Eye (tissue), 1 donor: ENCODE results near the gene GALNT12.
A peak's percentile ranks its signal among the peaks of the same experiment; 100 is the strongest.

Experiments
- DNase-seq: peaks from one replicate; pipeline ENCODE4 v3.0.0-alpha.2; 2015

GALNT12 gene

GRCh38 chr9:98805506-98806272 lies 1.8 kb upstream of the GALNT12 start:
- DNase-seq: no peak

- DNase-seq: peak; percentile 39
These were observed 955 bp upstream of the GALNT12 start for GRCh38 chr9:98806394-98807035.

GRCh38 chr9:98807814-98808195 lies 335 bp downstream of the GALNT12 start:
- DNase-seq: peak; percentile 68

GRCh38 chr9:98808411-98808815 lies 943 bp downstream of the GALNT12 start:
- peak; percentile 29 for DNase-seq

GRCh38 chr9:98808875-98809274 lies 1.4 kb downstream of the GALNT12 start:
- DNase-seq: no peak

GRCh38 chr9:98809311-98810101 lies 2.0 kb downstream of the GALNT12 start:
- peak; percentile 63 for DNase-seq

GRCh38 chr9:98810102-98810842 lies 2.8 kb downstream of the GALNT12 start:
- DNase-seq: no peak

- DNase-seq: no peak
These were observed 3.7 kb downstream of the GALNT12 start for GRCh38 chr9:98811051-98811650.

- DNase-seq: no peak
These were observed 8.0 kb downstream of the GALNT12 start for GRCh38 chr9:98815391-98815951.

GRCh38 chr9:98818764-98819163 lies 11.3 kb downstream of the GALNT12 start:
- DNase-seq: no peak

- no peak for DNase-seq
These were observed 11.8 kb downstream of the GALNT12 start for GRCh38 chr9:98819231-98819630.

GRCh38 chr9:98821831-98822230 lies 14.4 kb downstream of the GALNT12 start:
- no peak for DNase-seq

- no peak for DNase-seq
These were observed 15.2 kb downstream of the GALNT12 start for GRCh38 chr9:98822661-98823060.

- DNase-seq: no peak
These were observed 16.3 kb downstream of the GALNT12 start for GRCh38 chr9:98823666-98824334.

- DNase-seq: peak; percentile 30
These were observed 17.9 kb downstream of the GALNT12 start for GRCh38 chr9:98825414-98825813.

- no peak for DNase-seq
These were observed 19.2 kb downstream of the GALNT12 start for GRCh38 chr9:98826716-98827115.

- DNase-seq: no peak
These were observed 22.3 kb downstream of the GALNT12 start for GRCh38 chr9:98829766-98830165.

- DNase-seq: no peak
These were observed 23.1 kb downstream of the GALNT12 start for GRCh38 chr9:98830554-98830953.

- DNase-seq: peak; percentile 66
These were observed 24.2 kb downstream of the GALNT12 start for GRCh38 chr9:98831696-98832095.

- no peak for DNase-seq
These were observed 25.3 kb downstream of the GALNT12 start for GRCh38 chr9:98832768-98833089.

- DNase-seq: no peak
These were observed 25.9 kb downstream of the GALNT12 start for GRCh38 chr9:98833090-98833956.
